OCI-M1 (cell line): ENCODE data around the gene SLC38A11.

Source experiments
- DNase-seq: peaks from one replicate; lab custom pipeline; 2025; lab: John Stamatoyannopoulos, UW

Gene SLC38A11

GRCh38 chr2:164915566-164915965 is 39.8 kb downstream of the SLC38A11 start:
- no peak for DNase-seq

GRCh38 chr2:164913640-164914350 is 41.5 kb downstream of the SLC38A11 start:
- DNase-seq, result peak; percentile 84

- DNase-seq, result no peak
These were observed 42.3 kb downstream of the SLC38A11 start for GRCh38 chr2:164913011-164913410.

DNA sequence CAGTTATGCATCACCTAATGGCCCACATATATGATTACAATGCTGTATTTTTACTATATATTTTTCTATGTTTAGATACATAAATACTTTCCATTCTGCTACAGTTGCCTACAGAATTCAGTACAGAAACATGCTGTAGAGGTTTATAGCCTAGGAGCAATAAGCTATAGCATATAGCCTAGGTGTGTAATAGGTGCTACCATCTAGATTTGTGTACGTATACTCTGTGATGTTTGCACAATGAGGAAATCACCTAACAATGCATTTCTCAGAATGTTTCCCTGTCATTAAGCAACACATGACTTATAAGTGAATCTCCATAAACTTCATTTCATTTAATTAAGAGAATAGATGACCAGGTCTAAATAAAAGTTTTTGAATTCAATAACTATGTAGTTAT is 43.5 kb downstream of the SLC38A11 start:
- DNase-seq, result no peak

GRCh38 chr2:164910101-164910899 is 45.0 kb downstream of the SLC38A11 start:
- DNase-seq, result peak; percentile 82

- no peak for DNase-seq
These were observed 48.4 kb downstream of the SLC38A11 start for GRCh38 chr2:164906947-164907346.

GRCh38 chr2:164905307-164905706 is 50.0 kb downstream of the SLC38A11 start:
- no peak for DNase-seq

GRCh38 chr2:164903951-164904350 is 51.4 kb downstream of the SLC38A11 start:
- peak; percentile 12 for DNase-seq

- peak; percentile 72 for DNase-seq
These were observed 52.1 kb downstream of the SLC38A11 start for GRCh38 chr2:164903204-164903603.

GRCh38 chr2:164899121-164899520 is 56.2 kb downstream of the SLC38A11 start:
- no peak for DNase-seq

DNA sequence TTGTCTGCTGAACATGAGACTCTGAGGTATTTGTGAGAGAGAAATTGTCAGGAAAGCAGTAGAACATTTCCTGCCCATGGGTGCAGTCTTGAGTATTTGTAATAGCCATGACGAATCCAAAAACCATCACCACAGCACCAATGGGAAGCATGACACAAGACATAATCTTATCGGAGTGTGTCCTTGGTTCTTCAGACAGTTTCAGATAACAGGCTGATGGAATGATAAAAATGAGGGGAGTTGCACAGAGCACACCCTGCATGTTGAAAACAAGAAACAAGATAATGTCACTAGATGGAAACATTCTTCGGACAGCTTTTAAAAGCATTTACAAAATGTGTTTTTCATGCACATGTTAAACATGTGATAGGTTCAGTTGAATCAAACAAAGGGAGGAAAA is 56.9 kb downstream of the SLC38A11 start:
- DNase-seq, result peak; percentile 59

DNA sequence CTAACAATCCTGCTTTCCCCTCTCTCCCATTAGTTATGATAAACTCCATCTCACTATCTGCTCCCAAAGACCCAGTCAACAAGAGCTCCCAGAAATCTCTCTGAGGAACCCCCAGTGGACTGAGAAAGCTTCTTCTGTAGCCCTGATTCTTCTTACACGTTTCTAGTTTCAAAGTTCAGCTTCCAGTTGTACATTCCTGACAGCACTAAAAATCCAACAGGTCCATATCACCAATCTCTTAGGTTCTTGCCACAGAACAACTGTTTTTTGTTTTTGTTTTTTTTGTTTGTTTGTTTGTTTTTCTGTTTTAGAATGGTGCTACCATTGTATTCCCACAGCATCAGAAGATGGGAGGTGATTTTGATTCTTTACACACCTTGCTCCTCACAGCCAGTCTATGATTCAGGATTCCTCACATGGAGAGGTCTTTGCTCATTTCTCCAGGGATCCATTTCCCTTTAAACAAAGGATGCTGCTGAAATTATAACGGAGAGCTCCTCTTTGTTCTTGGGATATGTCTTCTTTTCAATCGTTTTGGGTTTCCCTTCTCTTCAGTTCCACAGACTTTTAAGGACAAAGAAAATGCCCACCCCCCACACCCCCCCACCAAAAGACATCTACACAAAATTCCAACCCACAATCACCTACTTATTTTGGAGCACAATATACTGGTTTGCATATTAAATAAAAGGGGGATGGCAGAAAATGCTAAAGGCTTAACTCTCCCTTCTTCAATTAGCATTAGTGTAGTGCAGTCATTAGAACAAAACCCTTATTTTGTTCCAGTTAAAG is 57.7 kb downstream of the SLC38A11 start:
- no peak for DNase-seq

GRCh38 chr2:164896634-164897355 is 58.5 kb downstream of the SLC38A11 start:
- DNase-seq, result peak; percentile 65

GRCh38 chr2:164896226-164896625 is 59.1 kb downstream of the SLC38A11 start:
- DNase-seq, result no peak

- no peak for DNase-seq
These were observed 63.9 kb downstream of the SLC38A11 start for GRCh38 chr2:164891460-164891859.

- peak; percentile 28 for DNase-seq
These were observed 64.8 kb downstream of the SLC38A11 start for GRCh38 chr2:164890544-164890943.

DNA sequence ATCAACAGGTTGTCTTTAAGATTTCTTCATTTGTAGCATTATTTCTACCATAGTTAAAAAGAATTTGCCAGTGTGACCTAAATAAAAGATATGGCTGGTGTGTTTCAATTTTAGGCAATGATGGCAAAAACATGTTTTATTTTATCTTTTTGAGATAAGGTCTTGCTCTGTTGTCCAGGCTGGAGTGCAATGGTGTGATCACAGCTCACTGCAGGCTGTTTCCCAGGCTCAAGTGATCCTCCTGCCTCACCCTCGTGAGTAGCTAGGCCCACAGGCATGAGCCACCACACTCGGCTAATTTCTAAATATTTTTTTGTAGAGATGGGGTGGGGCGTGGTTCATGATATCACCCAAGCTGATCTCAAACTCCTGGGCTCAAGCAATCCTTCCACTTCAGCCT is 66.7 kb downstream of the SLC38A11 start:
- DNase-seq, result no peak

DNA sequence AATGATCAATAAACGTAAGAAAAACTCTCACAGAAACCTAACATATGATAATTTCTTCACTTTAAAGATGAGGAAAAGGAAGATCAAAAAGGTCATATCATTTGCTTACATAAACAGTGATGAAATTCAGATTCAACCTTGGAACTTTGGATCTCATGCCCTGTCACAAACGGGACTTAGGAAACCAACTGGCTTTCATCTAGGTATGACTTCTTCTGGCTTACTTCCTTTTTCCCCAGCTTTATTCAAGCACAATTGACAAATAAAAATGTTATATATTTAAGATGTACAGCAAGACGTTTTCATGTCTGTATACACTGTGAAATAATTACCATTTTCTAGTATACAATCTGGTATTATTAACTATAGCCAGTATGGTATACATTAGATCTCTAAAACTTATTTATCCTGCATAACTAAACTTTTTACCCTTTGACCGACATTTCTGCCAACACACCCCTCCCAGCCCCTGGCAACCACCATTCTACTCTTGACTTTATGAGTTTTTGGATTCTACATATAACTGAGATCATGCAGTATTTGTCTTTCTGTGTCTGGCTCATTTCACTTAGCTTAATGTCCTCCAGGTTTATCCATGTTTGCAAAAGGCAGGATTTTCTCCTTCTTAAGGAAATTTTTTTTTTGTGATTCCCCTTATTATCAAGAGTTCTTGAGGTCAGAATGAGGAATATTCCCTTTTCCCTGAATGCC is 67.7 kb downstream of the SLC38A11 start:
- DNase-seq, result no peak

DNA sequence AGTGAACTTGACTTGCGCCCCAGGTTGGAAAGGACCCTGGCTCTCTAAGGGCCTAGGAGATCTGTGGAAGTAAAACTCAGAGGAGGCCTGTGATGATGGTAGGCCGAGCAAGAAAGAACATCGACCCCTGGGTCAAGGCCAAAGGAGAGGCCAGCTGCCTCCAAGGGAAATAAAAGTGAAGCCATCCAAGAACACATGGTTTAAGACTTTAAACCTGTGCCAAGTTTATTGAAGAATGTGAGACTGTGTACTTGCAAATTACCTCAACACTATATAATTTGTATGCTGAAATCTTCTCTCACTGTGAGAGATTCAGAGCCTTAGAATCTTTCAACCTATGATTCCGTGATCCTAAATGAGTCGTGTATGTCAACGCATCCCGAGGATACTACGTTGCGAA is 73.0 kb downstream of the SLC38A11 start:
- no peak for DNase-seq

GRCh38 chr2:164881524-164881923 is 73.8 kb downstream of the SLC38A11 start:
- DNase-seq, result no peak

- no peak for DNase-seq
These were observed 75.3 kb downstream of the SLC38A11 start for GRCh38 chr2:164879901-164880535.
